ENCODE measurements around the gene STK32B.

Gene STK32B

GRCh38 chr4:5459236-5459635 lies 408.0 kb downstream of the STK32B start:
- no peak for DNase-seq (ENCODE audit: low read depth)
- TF ChIP-seq, protein P1, sequence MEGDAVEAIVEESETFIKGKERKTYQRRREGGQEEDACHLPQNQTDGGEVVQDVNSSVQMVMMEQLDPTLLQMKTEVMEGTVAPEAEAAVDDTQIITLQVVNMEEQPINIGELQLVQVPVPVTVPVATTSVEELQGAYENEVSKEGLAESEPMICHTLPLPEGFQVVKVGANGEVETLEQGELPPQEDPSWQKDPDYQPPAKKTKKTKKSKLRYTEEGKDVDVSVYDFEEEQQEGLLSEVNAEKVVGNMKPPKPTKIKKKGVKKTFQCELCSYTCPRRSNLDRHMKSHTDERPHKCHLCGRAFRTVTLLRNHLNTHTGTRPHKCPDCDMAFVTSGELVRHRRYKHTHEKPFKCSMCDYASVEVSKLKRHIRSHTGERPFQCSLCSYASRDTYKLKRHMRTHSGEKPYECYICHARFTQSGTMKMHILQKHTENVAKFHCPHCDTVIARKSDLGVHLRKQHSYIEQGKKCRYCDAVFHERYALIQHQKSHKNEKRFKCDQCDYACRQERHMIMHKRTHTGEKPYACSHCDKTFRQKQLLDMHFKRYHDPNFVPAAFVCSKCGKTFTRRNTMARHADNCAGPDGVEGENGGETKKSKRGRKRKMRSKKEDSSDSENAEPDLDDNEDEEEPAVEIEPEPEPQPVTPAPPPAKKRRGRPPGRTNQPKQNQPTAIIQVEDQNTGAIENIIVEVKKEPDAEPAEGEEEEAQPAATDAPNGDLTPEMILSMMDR (IDR thresholded peaks at IDR 0.05; ENCODE audit: low read depth, low read length, missing control alignments), result no peak
- H3K4me3 ChIP-seq (ENCODE audit: low read depth, low read length), result no peak overlapping the region
- in situ Hi-C loops (cut with HindIII; ENCODE audit: low sequenced_read_pairs), result no loop called here

- no peak for DNase-seq (ENCODE audit: low read depth)
- no peak overlapping the region for H3K4me3 ChIP-seq (ENCODE audit: low read depth, low read length)
- TF ChIP-seq, protein P1 (IDR thresholded peaks at IDR 0.05; ENCODE audit: low read depth, low read length, missing control alignments), result peak; percentile 69
- in situ Hi-C loops (cut with HindIII; ENCODE audit: low sequenced_read_pairs), result no loop called here
These were observed 409.0 kb downstream of the STK32B start for GRCh38 chr4:5460106-5460801.

DNA sequence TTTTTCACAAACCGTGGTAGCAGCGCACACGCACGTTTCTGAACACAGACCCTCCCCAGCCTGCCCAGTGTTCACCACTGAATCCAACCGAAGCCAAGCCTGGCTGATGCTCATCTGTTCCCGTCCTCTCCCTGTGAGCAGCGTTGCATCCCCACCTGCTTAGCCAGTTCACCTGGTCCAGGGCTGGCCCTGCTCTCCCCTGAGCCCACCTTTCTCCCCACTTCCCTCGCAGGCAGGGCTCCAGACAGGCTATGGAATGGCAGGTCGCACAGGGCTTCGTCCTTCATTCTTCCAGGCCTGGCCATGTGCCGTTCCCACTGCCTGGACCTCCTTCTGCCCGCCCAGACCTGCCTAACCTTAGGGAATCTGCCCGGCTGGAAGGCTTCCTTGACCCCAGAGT lies 410.2 kb downstream of the STK32B start:
- H3K4me3 ChIP-seq (ENCODE audit: low read depth, low read length), result no peak overlapping the region
- TF ChIP-seq, protein P1 (IDR thresholded peaks at IDR 0.05; ENCODE audit: low read depth, low read length, missing control alignments), result no peak
- in situ Hi-C loops (cut with HindIII; ENCODE audit: low sequenced_read_pairs), result no loop called here
- DNase-seq (ENCODE audit: low read depth), result no peak

DNA sequence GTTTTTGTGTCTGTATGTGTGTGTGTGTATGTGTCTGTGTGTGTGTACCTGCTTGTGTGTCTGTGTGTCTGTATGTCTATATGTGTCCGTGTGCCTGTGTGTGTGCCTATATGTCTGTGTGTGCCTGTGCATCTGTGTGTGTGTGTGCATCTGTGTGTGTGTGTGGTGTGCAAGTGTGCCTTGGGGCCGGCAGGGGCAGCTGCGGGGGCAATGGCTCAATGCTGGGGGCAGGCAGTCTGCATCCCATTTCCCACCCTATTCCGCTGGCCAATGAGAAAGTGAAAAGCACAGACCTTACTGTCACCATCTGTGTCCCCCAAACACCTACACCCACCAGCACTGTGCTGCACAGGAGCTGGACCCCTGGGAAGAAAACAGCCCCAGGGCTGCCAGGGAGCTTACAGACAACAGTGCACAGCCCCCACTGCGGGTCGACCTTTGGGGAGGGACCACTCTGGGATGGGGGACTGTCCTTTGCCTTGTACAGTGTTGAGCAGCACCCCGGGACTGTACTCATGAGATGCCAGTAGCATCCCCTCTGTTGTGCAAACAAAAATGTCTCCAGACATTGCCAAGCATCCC lies 411.1 kb downstream of the STK32B start:
- TF ChIP-seq, protein P1 (IDR thresholded peaks at IDR 0.05; ENCODE audit: low read depth, low read length, missing control alignments), result no peak
- in situ Hi-C loops (cut with HindIII; ENCODE audit: low sequenced_read_pairs), result no loop called here
- no peak overlapping the region for H3K4me3 ChIP-seq (ENCODE audit: low read depth, low read length)

GRCh38 chr4:5462896-5463295 lies 411.6 kb downstream of the STK32B start:
- H3K4me3 ChIP-seq (ENCODE audit: low read depth, low read length), result no peak overlapping the region
- TF ChIP-seq, protein P1 (IDR thresholded peaks at IDR 0.05; ENCODE audit: low read depth, low read length, missing control alignments), result no peak
- DNase-seq (ENCODE audit: low read depth), result no peak
- in situ Hi-C loops (cut with HindIII; ENCODE audit: low sequenced_read_pairs), result no loop called here

More for the DNA sequence above, 411.1 kb downstream of the STK32B start:
- no peak for DNase-seq (ENCODE audit: low read depth)

GRCh38 chr4:5463361-5463760 lies 412.1 kb downstream of the STK32B start:
- TF ChIP-seq, protein P1 (IDR thresholded peaks at IDR 0.05; ENCODE audit: low read depth, low read length, missing control alignments), result no peak
- no peak for DNase-seq (ENCODE audit: low read depth)
- no peak overlapping the region for H3K4me3 ChIP-seq (ENCODE audit: low read depth, low read length)
- in situ Hi-C loops (cut with HindIII; ENCODE audit: low sequenced_read_pairs), result no loop called here

All from astrocyte of the cerebellum (primary cell).